ENCODE measurements around the gene ADGRG1. TPM values are rescaled to one million over a fixed set of nuclear protein-coding genes. Genes with fewer than 3 reads are reported as not detected.

ADGRG1 gene
- total RNA-seq, 2 experiments from 2014 or later = not detected

- H3K4me3 ChIP-seq (ENCODE audit: low read depth, low read length, poor library complexity, severe bottlenecking) = no peak overlapping the region
- no peak overlapping the region for H3K27ac ChIP-seq (ENCODE audit: low read depth, low read length, poor library complexity, severe bottlenecking)
- no peak for DNase-seq (ENCODE audit: low spot score)
- ChIA-PET CTCF (ENCODE audit: unreplicated experiment) (no interaction called here), POLR2A (interaction anchor here (0.7 kb wide), 1 partner anchor 63 kb away, joined by 3 read pairs; no protein-coding TSS in a partner anchor)
- no peaks in the 10 kb centered on the region for H4K20me1 ChIP-seq (ENCODE audit: insufficient read depth, low read length)
- H3K4me1 ChIP-seq (ENCODE audit: insufficient read depth, low read length, poor library complexity, severe bottlenecking) = no peaks in the 10 kb centered on the region
- H3K9me2 ChIP-seq (ENCODE audit: insufficient read depth, low read length) = no peaks in the 10 kb centered on the region
- no peak for TF ChIP-seq EZH2phosphoT487 (IDR thresholded peaks at IDR 0.05; ENCODE audit: borderline replicate concordance, low read depth, low read length)
- TF ChIP-seq CTCF (conservative IDR thresholded peaks at IDR 0.05; ENCODE audit: low read length) = no peak
- no peaks in the 10 kb centered on the region for H3K79me2 ChIP-seq (ENCODE audit: insufficient read depth, low read depth, low read length)
- H3K36me3 ChIP-seq (ENCODE audit: insufficient read depth, low read length) = no peaks in the 10 kb centered on the region
- BruUV-seq (replicated peaks) = no TSS peak
- no peak overlapping the region for H2AFZ ChIP-seq (ENCODE audit: low read length)
- no peaks in the 10 kb centered on the region for H3K9me3 ChIP-seq (ENCODE audit: low read length)
- intact Hi-C loops (cut with micrococcal nuclease; ENCODE audit: unreplicated experiment) = no loop called here
- no peak overlapping the region for H3K4me2 ChIP-seq (ENCODE audit: low read length)
Observed at GRCh38 chr16:57663917-57664661, 35.7 kb downstream of the ADGRG1 start.

- Histone ChIP-seq H3K4me3 (ENCODE audit: low read depth, low read length, poor library complexity, severe bottlenecking) (no peak overlapping the region), H3K9me3 (ENCODE audit: low read length) (no peaks in the 10 kb centered on the region), H3K4me1 (ENCODE audit: insufficient read depth, low read length, poor library complexity, severe bottlenecking) (no peaks in the 10 kb centered on the region), H4K20me1 (ENCODE audit: insufficient read depth, low read length) (no peaks in the 10 kb centered on the region), H3K9me2 (ENCODE audit: insufficient read depth, low read length) (no peaks in the 10 kb centered on the region), H2AFZ (ENCODE audit: low read length) (no peak overlapping the region), H3K27ac (ENCODE audit: low read depth, low read length, poor library complexity, severe bottlenecking) (no peak overlapping the region), H3K79me2 (ENCODE audit: insufficient read depth, low read depth, low read length) (no peaks in the 10 kb centered on the region), H3K36me3 (ENCODE audit: insufficient read depth, low read length) (no peaks in the 10 kb centered on the region), H3K4me2 (ENCODE audit: low read length) (no peak overlapping the region)
- BruUV-seq (replicated peaks) = no TSS peak
- intact Hi-C loops (cut with micrococcal nuclease; ENCODE audit: unreplicated experiment) = no loop called here
- no peak for TF ChIP-seq EZH2phosphoT487 (IDR thresholded peaks at IDR 0.05; ENCODE audit: borderline replicate concordance, low read depth, low read length)
- TF ChIP-seq CTCF (conservative IDR thresholded peaks at IDR 0.05; ENCODE audit: low read length) = no peak
- no peak for DNase-seq (ENCODE audit: low spot score)
- ChIA-PET POLR2A (interaction anchor here (0.7 kb wide), 1 partner anchor 63 kb away, joined by 3 read pairs; no protein-coding TSS in a partner anchor), CTCF (ENCODE audit: unreplicated experiment) (no interaction called here)
Observed at GRCh38 chr16:57664662-57665025, 36.2 kb downstream of the ADGRG1 start.

GRCh38 chr16:57665541-57665940 is 37.1 kb downstream of the ADGRG1 start:
- ChIA-PET POLR2A (no interaction called here), CTCF (ENCODE audit: unreplicated experiment) (no interaction called here)
- H3K79me2 ChIP-seq (ENCODE audit: insufficient read depth, low read depth, low read length) = no peaks in the 10 kb centered on the region
- no peaks in the 10 kb centered on the region for H3K4me1 ChIP-seq (ENCODE audit: insufficient read depth, low read length, poor library complexity, severe bottlenecking)
- no peaks in the 10 kb centered on the region for H4K20me1 ChIP-seq (ENCODE audit: insufficient read depth, low read length)
- no peak overlapping the region for H2AFZ ChIP-seq (ENCODE audit: low read length)
- no peaks in the 10 kb centered on the region for H3K9me2 ChIP-seq (ENCODE audit: insufficient read depth, low read length)
- no TSS peak for BruUV-seq (replicated peaks)
- intact Hi-C loops (cut with micrococcal nuclease; ENCODE audit: unreplicated experiment) = no loop called here
- no peak for DNase-seq (ENCODE audit: low spot score)
- H3K27ac ChIP-seq (ENCODE audit: low read depth, low read length, poor library complexity, severe bottlenecking) = no peak overlapping the region
- no peak overlapping the region for H3K4me3 ChIP-seq (ENCODE audit: low read depth, low read length, poor library complexity, severe bottlenecking)
- TF ChIP-seq CTCF (conservative IDR thresholded peaks at IDR 0.05; ENCODE audit: low read length) = no peak
- no peak for TF ChIP-seq EZH2phosphoT487 (IDR thresholded peaks at IDR 0.05; ENCODE audit: borderline replicate concordance, low read depth, low read length)
- no peaks in the 10 kb centered on the region for H3K36me3 ChIP-seq (ENCODE audit: insufficient read depth, low read length)
- no peaks in the 10 kb centered on the region for H3K9me3 ChIP-seq (ENCODE audit: low read length)
- no peak overlapping the region for H3K4me2 ChIP-seq (ENCODE audit: low read length)

Measured in OCI-LY7 (cell line).